BJ (cell line): ENCODE measurements around the gene BRMS1L. TPM values are rescaled to one million over a fixed set of nuclear protein-coding genes. Genes with fewer than 3 reads are reported as not detected.
"Not testable (repeated sequence)": the region's sequence is repeated elsewhere in the genome, so short reads cannot be mapped to it uniquely, and the experiment has no call there.

Experiments used
- CTCF ChIA-PET: fragments of 350-600 bp; formaldehyde crosslinking; extraction: SDS; loops from one replicate; lab custom pipeline; 2021; ENCODE audit warnings: antibody characterized with exemption, inconsistent platforms; lab: Yijun Ruan, JAX
- POLR2A ChIA-PET: fragments of 300-600 bp; sonication (Branson Sonifier 250); formaldehyde crosslinking; extraction: SDS; loops from one replicate; lab custom pipeline; 2021; ENCODE audit warnings: antibody characterized with exemption; lab: Charles Lee
- DNase-seq: peaks from one replicate; pipeline ENCODE4 v3.0.0-alpha.2; 2011; ENCODE audit warnings: low read depth
- H3K27me3 ChIP-seq: 2 replicates; pipeline ENCODE4 v1.6.0; 2011; ENCODE audit warnings: low read length; ENCODE audit not compliant: control insufficient read depth, insufficient read depth
- H3K36me3 ChIP-seq: 2 replicates; pipeline ENCODE4 v1.5.1; 2011; ENCODE audit warnings: low read length; ENCODE audit not compliant: control insufficient read depth, insufficient read depth
- H3K4me3 ChIP-seq: 2 replicates; pipeline ENCODE4 v1.5.1; 2011; ENCODE audit warnings: low read depth, mild to moderate bottlenecking, control low read depth, low read length
- CTCF ChIP-seq: IDR thresholded peaks from 2 replicates; pipeline ENCODE4 v1.5.1; 2011; ENCODE audit warnings: low read depth, mild to moderate bottlenecking, control low read depth, inconsistent platforms, low read length, moderate library complexity; ENCODE audit not compliant: insufficient read depth
- polyA minus RNA-seq: library from RNA; depleted of rRNA, polyadenylated mRNA; stranded (reverse); fragments of >200 nt; gene quantifications from 2 replicates; pipeline ENCODE4 v1.2.3, GENCODE V29; 2011; rRNA and poly(A)+ RNA removed
- polyA plus RNA-seq: library from polyadenylated mRNA; depleted of rRNA; stranded (reverse); fragments of >200 nt; gene quantifications from 2 replicates; pipeline ENCODE4 v1.2.3, GENCODE V29; 2011; rRNA removed

Gene BRMS1L
- 2.5 and 6.4 TPM in 2 replicates for polyA plus RNA-seq
- 0.98 and 1.6 TPM in 2 replicates for polyA minus RNA-seq

GRCh38 chr14:35826218-35826951, at the start of gene BRMS1L:
Gene BRMS1L, plus strand, starts transcription at chr14:35826338. Its CDS starts 179 bp downstream, at chr14:35826517.
- ChIA-PET CTCF (interaction anchor here (0.6 to 1.8 kb wide), 5 partner anchors 8 to 215 kb away, joined by 3 to 9 read pairs (median 7); no protein-coding TSS in a partner anchor), POLR2A (interaction anchor here (0.5 to 0.8 kb wide), 4 partner anchors 52 to 780 kb away, joined by 3 to 8 read pairs (median 5); partner anchors contain the start of gene FAM177A1)
- Histone ChIP-seq H3K27me3 (no peaks in the 10 kb centered on the region), H3K4me3 (peak within 1 kb of the TSS; percentile 94), H3K36me3 (no peaks in the 10 kb centered on the region)
- peak; percentile 98 for DNase-seq
- no peak; the same call in 1 of the 2 replicates for TF ChIP-seq CTCF

GRCh38 chr14:35776823-35777222, 49.3 kb upstream of the BRMS1L start:
- CTCF ChIA-PET: interaction anchor here (1.0 kb wide), 1 partner anchor 8 kb away, joined by 7 read pairs; no protein-coding TSS in a partner anchor
- no peak for TF ChIP-seq CTCF
- Histone ChIP-seq H3K27me3 (no peaks in the 10 kb centered on the region), H3K36me3 (no peaks in the 10 kb centered on the region), H3K4me3 (no peak overlapping the region)
- POLR2A ChIA-PET: interaction anchor here (0.6 kb wide), 1 partner anchor 466 kb away, joined by 5 read pairs; no protein-coding TSS in a partner anchor
- no peak for DNase-seq

- POLR2A ChIA-PET, H3K4me3 ChIP-seq, CTCF ChIA-PET, H3K36me3 ChIP-seq, H3K27me3 ChIP-seq, DNase-seq: not testable (repeated sequence)
These were observed 48.6 kb upstream of the BRMS1L start for GRCh38 chr14:35777550-35777949.

GRCh38 chr14:35779368-35779767, 46.8 kb upstream of the BRMS1L start:
- H3K36me3 ChIP-seq: no peaks in the 10 kb centered on the region
- POLR2A ChIA-PET: no interaction called here
- CTCF ChIA-PET: no interaction called here
- no peak for DNase-seq
- H3K4me3 ChIP-seq: no peak overlapping the region
- no peaks in the 10 kb centered on the region for H3K27me3 ChIP-seq
- no peak for TF ChIP-seq CTCF

GRCh38 chr14:35783699-35784098, 42.4 kb upstream of the BRMS1L start:
- DNase-seq: no peak
- Histone ChIP-seq H3K36me3 (no peaks in the 10 kb centered on the region), H3K27me3 (no peaks in the 10 kb centered on the region), H3K4me3 (no peak overlapping the region)
- POLR2A ChIA-PET: no interaction called here
- CTCF ChIA-PET: no interaction called here
- no peak for TF ChIP-seq CTCF
